AG04449 (cell line): Measurements from ENCODE around the gene CIAPIN1.

ENCODE experiments used
- CTCF ChIA-PET: fragments of 350-600 bp; formaldehyde crosslinking; extraction: SDS; loops from one replicate; lab custom pipeline; 2021; ENCODE audit warnings: antibody characterized with exemption; lab: Yijun Ruan, JAX
- POLR2A ChIA-PET: fragments of 400-600, 350-600 bp; formaldehyde crosslinking; extraction: SDS; loops from one replicate; lab custom pipeline; 2020; ENCODE audit warnings: antibody characterized with exemption, inconsistent platforms; lab: Yijun Ruan, JAX
- DNase-seq: peaks from one replicate; pipeline ENCODE4 v3.0.0-alpha.2; 2010; ENCODE audit warnings: low read depth, low spot score
- H3K4me3 ChIP-seq: 2 replicates; pipeline ENCODE4 v1.5.1; 2011; ENCODE audit warnings: low read depth, mild to moderate bottlenecking, control low read depth, low read length
- CTCF ChIP-seq: IDR thresholded peaks from one replicate; pipeline ENCODE4 v1.5.1; 2011; ENCODE audit warnings: mild to moderate bottlenecking, moderate library complexity, low read length, control low read depth, inconsistent platforms; ENCODE audit not compliant: insufficient read depth; ENCODE audit errors: missing control alignments

The CIAPIN1 gene

GRCh38 chr16:57485091-57485915 is 38.1 kb upstream of the CIAPIN1 start:
- DNase-seq, result no peak
- POLR2A ChIA-PET, result interaction anchor here (0.6 kb wide), 1 partner anchor 38 kb away, joined by 3 read pairs; the partner anchor contains the start of genes CIAPIN1 and COQ9
- TF ChIP-seq CTCF, result no peak
- H3K4me3 ChIP-seq, result peak overlapping the region; percentile 70
- CTCF ChIA-PET, result interaction anchor here (1.0 to 13.9 kb wide), 7 partner anchors 9 to 66 kb away, joined by 3 to 103 read pairs (median 3); no protein-coding TSS in a partner anchor

- H3K4me3 ChIP-seq, result no peak overlapping the region; the same call in 1 of the 2 replicates
- ChIA-PET CTCF (interaction anchor here (1.5 to 13.9 kb wide), 3 partner anchors 8 to 35 kb away, joined by 3 to 103 read pairs (median 5); no protein-coding TSS in a partner anchor), POLR2A (interaction anchor here (0.6 kb wide), 1 partner anchor 37 kb away, joined by 3 read pairs; the partner anchor contains the start of genes CIAPIN1 and COQ9)
- no peak for DNase-seq
- no peak for TF ChIP-seq CTCF
Observed at GRCh38 chr16:57484515-57485005, 37.4 kb upstream of the CIAPIN1 start.

GRCh38 chr16:57483725-57484514 is 36.7 kb upstream of the CIAPIN1 start:
- no peak for DNase-seq
- no peak overlapping the region for H3K4me3 ChIP-seq
- no peak for TF ChIP-seq CTCF
- CTCF ChIA-PET, result interaction anchor here (1.1 to 13.9 kb wide), 3 partner anchors 22 to 36 kb away, joined by 3 to 103 read pairs (median 4); no protein-coding TSS in a partner anchor
- POLR2A ChIA-PET, result no interaction called here

- no peak for TF ChIP-seq CTCF
- no peak for DNase-seq
- CTCF ChIA-PET, result interaction anchor here (1.1 to 13.9 kb wide), 2 partner anchors 21 to 37 kb away, joined by 4 to 103 read pairs; no protein-coding TSS in a partner anchor
- H3K4me3 ChIP-seq, result no peak overlapping the region
- POLR2A ChIA-PET, result no interaction called here
Observed at GRCh38 chr16:57482845-57483545, 35.8 kb upstream of the CIAPIN1 start.

GRCh38 chr16:57481421-57481820 is 34.2 kb upstream of the CIAPIN1 start:
- no peak overlapping the region for H3K4me3 ChIP-seq
- DNase-seq, result no peak
- ChIA-PET POLR2A (interaction anchor here (2.5 kb wide), 1 partner anchor 19 kb away, joined by 10 read pairs; the partner anchor contains the start of gene POLR2C), CTCF (interaction anchor here (13.2 to 13.9 kb wide), 2 partner anchors 20 to 38 kb away, joined by 103 to 161 read pairs; partner anchors contain the start of gene POLR2C)
- no peak for TF ChIP-seq CTCF
